ENCODE data around the gene NRXN3.

DNA sequence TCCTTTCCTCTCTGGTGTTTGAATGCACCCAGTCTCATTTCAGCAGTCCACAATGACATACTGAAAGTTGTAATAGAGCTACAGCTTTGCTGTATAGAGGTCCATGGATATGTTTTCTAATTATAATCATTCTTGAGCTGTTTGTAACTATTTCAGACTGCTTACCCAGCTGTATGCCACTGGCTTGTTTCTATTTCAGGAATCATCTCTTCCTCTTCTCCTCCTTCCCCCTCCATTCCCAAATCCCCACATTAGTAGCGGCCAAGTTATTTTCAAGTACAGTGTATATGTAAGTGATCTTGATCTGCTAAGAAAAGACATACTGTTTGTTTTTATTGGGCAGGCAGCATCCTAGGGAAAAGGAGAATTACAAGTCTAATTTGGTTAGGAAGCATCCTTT lies 1266.2 kb downstream of the NRXN3 start:
- TF ChIP-seq CTCF (IDR thresholded peaks at IDR 0.05) (no peak), EZH2phosphoT487 (IDR thresholded peaks at IDR 0.05) (no peak)
